HT-29 (cell line): Measurements from ENCODE around the gene KCNE3. TPM values are rescaled to one million over a fixed set of nuclear protein-coding genes. Genes with fewer than 3 reads are reported as not detected.
"Not testable (repeated sequence)": the region's sequence is repeated elsewhere in the genome, so short reads cannot be mapped to it uniquely, and the experiment has no call there.

Experiments
- DNase-seq: peaks from one replicate; pipeline ENCODE4 v3.0.0-alpha.2; 2015; ENCODE audit warnings: low spot score
- small RNA-seq: library from RNA; depleted of rRNA; stranded (forward); fragments of <200 nt; gene quantifications from one replicate; pipeline ENCODE3, GENCODE V24; 2014
- total RNA-seq: library from RNA; depleted of rRNA; stranded (reverse); fragments of >200 nt; shearing (Covaris generic); gene quantifications from 2 replicates; pipeline ENCODE4 v1.2.3, GENCODE V29; 2014; rRNA removed

The KCNE3 gene
- total RNA-seq, 1 experiment from 2014 or later: 79.2 TPM

DNA sequence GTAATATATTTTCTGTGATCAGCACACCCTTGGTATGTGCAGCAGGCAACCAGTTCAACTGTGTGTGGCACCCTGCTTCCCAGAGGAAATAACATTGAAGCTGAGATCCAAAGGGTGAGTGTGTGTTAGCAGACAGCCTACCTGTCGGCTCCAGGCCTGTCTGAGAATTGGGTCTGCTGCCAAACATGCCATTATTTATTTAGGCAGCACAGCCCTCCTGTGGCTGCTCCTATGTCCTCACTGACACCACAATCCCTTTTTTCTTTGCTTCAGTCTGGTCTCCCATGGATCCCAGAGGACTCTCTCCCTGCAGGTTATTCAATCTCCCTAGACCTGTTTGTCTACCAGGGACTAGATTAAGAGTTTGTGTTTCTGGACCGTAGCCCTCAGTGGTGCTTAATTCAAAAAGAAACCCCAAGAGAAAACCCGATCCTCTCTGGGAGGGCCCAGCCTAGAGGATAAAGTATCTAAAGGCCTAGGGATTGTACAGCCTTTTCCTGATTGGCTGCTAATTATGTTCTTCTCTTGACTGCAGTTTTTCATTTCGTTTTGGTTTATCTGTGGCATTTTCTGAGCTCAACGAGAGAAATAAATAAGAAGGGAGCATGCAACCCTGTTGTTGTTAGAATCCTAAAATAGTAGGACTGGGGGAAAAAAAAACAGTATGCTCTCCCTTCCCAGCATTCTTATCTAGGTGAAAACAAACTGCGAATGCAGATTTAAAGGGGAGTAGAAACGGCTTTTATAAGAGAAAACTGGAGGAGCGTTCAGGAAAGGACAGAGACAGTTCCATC lies 24.1 kb downstream of the KCNE3 start:
- DNase-seq: peak; percentile 84

GRCh38 chr11:74442636-74443035 lies 24.7 kb downstream of the KCNE3 start:
- no peak for DNase-seq

- no peak for DNase-seq
Observed at GRCh38 chr11:74438681-74439080, 28.7 kb downstream of the KCNE3 start.

- DNase-seq: no peak
Observed at GRCh38 chr11:74437441-74438042, 29.8 kb downstream of the KCNE3 start.

DNA sequence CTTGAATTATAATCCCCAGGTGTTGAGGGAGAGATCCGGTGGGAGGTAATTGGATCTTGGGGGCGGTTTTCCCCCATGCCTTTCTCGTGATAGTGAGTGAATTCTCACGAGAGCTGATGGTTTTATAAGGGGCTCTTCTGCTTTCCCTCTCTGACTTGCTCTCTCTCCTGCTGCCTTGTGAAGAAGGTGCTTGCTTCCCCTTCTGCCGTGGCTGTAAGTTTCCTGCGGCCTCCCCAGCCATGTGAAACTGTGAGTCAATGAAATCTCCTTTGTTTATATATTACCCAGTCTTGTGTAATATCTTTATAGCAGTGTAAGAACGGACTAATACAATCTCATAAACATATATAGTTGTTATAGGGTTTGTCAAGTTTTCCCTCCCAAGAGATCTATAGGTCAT lies 32.8 kb downstream of the KCNE3 start:
- DNase-seq: no peak

DNA sequence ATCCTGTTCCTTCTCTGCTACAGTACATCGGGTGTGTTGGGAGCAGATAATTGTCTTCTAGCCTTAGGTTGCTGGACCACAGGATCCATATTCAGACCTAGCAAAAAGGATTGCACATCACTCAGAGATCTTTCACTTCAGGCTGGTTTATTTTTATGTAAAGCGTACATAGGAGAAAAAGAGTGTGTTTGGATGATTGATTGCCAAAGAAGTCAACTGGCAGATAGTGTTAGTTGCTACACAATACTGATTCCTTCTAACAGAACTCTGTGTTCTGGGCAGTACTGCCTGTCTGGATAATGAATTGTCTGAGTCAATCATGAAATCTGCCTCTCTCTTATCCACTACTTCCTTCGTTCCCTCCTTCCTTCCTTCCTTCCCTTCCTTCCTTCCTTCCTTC lies 38.1 kb downstream of the KCNE3 start:
- no peak for DNase-seq

GRCh38 chr11:74427384-74427886 lies 39.9 kb downstream of the KCNE3 start:
- peak; percentile 29 for DNase-seq

- DNase-seq: no peak
Observed at GRCh38 chr11:74425100-74425499, 42.2 kb downstream of the KCNE3 start.

GRCh38 chr11:74418509-74418895 lies 48.8 kb downstream of the KCNE3 start:
- DNase-seq: peak; percentile 44

- peak; percentile 39 for DNase-seq
Observed at GRCh38 chr11:74417860-74418508, 49.4 kb downstream of the KCNE3 start.

- DNase-seq: peak; percentile 93
Observed at GRCh38 chr11:74417379-74417804, 50.0 kb downstream of the KCNE3 start.

- DNase-seq: not testable (repeated sequence)
Observed at GRCh38 chr11:74416974-74417373, 50.4 kb downstream of the KCNE3 start.

GRCh38 chr11:74412733-74413359 lies 54.5 kb downstream of the KCNE3 start:
- no peak for DNase-seq

GRCh38 chr11:74412321-74412720 lies 55.0 kb downstream of the KCNE3 start:
- no peak for DNase-seq

GRCh38 chr11:74409633-74410032 lies 57.7 kb downstream of the KCNE3 start:
- no peak for DNase-seq

Small RNAs within 50 kb of the gene (small RNA-seq; reads per million reads assigned to genes)
- gene CYCSP27: not detected

Other genes with a start within 250 kb of the KCNE3 start
- not detected in 2 replicates for gene P4HA3, start 155.9 kb downstream of the KCNE3 start, total RNA-seq
- 0.79 and 1.3 TPM in 2 replicates for gene PGM2L1, start 69.1 kb downstream of the KCNE3 start, total RNA-seq
- gene LIPT2, start 26.2 kb upstream of the KCNE3 start, total RNA-seq: 27.2 and 29.1 TPM in 2 replicates
- 17.8 and 18.4 TPM in 2 replicates for gene POLD3, start 125.0 kb upstream of the KCNE3 start, total RNA-seq